SU-DHL-6 (cell line): ENCODE measurements around the gene TEX54.

Source experiments
- EZH2phosphoT487 ChIP-seq: fragments of 200-600 bp; sonication (generic), shearing (Covaris generic); conservative IDR thresholded peaks from 2 replicates; pipeline ENCODE4 v1.6.1; 2018; ENCODE audit warnings: mild to moderate bottlenecking, antibody characterized with exemption, low read length, moderate library complexity, mixed read lengths
- TF ChIP-seq, protein P1 (sequence below): fragments of 200-600 bp; sonication (generic); IDR thresholded peaks from one replicate; pipeline ENCODE4 v1.5.1; 2017; ENCODE audit warnings: antibody characterized with exemption, mild to moderate bottlenecking, low read length, moderate library complexity; ENCODE audit not compliant: insufficient read depth, poor library complexity, severe bottlenecking

DNA sequence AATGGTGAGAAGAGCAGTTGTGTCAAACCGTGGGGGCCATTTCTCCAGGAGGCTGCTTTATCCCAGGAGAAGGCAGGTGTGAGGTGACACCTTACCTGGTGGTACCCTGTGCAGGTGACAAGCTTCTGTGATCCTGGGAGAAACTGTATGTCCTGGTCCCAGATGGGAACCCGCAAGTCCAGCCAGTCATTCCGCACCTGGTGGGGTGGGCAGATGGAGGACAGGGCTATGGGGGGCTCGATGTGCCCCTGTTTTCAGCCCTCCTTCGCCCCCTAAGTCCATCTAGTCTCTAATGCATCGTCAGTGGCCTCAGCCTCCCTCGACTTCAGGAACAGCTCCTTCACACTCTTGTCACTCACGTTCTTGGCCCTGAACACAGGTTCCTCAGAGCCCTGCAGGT lies 2.7 kb upstream of the TEX54 start:
- TF ChIP-seq, protein P1, sequence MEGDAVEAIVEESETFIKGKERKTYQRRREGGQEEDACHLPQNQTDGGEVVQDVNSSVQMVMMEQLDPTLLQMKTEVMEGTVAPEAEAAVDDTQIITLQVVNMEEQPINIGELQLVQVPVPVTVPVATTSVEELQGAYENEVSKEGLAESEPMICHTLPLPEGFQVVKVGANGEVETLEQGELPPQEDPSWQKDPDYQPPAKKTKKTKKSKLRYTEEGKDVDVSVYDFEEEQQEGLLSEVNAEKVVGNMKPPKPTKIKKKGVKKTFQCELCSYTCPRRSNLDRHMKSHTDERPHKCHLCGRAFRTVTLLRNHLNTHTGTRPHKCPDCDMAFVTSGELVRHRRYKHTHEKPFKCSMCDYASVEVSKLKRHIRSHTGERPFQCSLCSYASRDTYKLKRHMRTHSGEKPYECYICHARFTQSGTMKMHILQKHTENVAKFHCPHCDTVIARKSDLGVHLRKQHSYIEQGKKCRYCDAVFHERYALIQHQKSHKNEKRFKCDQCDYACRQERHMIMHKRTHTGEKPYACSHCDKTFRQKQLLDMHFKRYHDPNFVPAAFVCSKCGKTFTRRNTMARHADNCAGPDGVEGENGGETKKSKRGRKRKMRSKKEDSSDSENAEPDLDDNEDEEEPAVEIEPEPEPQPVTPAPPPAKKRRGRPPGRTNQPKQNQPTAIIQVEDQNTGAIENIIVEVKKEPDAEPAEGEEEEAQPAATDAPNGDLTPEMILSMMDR = no peak
- TF ChIP-seq EZH2phosphoT487 = no peak
